ENCODE measurements around the gene CGB7. TPM values are rescaled to one million over a fixed set of nuclear protein-coding genes. Genes with fewer than 3 reads are reported as not detected.
"Not testable (repeated sequence)": the region's sequence is repeated elsewhere in the genome, so short reads cannot be mapped to it uniquely, and the experiment has no call there.

Gene CGB7
- total RNA-seq, 1 donor from 2014 or later = not detected

GRCh38 chr19:49084206-49085019 is 26.9 kb upstream of the CGB7 start:
- peaks cover 7% of the 10 kb centered on the region for H3K36me3 Mint-ChIP-seq (ENCODE audit: unreplicated experiment)
- H3K4me1 Mint-ChIP-seq (ENCODE audit: unreplicated experiment) = peaks cover 27% of the 10 kb centered on the region
- DNase-seq (ENCODE audit: extremely low spot score, unreplicated experiment) = no peak
- H3K9me3 Mint-ChIP-seq (ENCODE audit: unreplicated experiment) = no peaks in the 10 kb centered on the region
- peak overlapping the region; percentile 92 for H3K27ac Mint-ChIP-seq (ENCODE audit: unreplicated experiment)
- TF ChIP-seq, protein P1, sequence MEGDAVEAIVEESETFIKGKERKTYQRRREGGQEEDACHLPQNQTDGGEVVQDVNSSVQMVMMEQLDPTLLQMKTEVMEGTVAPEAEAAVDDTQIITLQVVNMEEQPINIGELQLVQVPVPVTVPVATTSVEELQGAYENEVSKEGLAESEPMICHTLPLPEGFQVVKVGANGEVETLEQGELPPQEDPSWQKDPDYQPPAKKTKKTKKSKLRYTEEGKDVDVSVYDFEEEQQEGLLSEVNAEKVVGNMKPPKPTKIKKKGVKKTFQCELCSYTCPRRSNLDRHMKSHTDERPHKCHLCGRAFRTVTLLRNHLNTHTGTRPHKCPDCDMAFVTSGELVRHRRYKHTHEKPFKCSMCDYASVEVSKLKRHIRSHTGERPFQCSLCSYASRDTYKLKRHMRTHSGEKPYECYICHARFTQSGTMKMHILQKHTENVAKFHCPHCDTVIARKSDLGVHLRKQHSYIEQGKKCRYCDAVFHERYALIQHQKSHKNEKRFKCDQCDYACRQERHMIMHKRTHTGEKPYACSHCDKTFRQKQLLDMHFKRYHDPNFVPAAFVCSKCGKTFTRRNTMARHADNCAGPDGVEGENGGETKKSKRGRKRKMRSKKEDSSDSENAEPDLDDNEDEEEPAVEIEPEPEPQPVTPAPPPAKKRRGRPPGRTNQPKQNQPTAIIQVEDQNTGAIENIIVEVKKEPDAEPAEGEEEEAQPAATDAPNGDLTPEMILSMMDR (IDR thresholded peaks at IDR 0.05) = no peak
- H3K27me3 Mint-ChIP-seq (ENCODE audit: unreplicated experiment) = no peaks in the 10 kb centered on the region
- H3K4me3 Mint-ChIP-seq (ENCODE audit: unreplicated experiment) = peak overlapping the region; percentile 95

GRCh38 chr19:49081273-49081672 is 23.7 kb upstream of the CGB7 start:
- Mint-ChIP-seq H3K27me3 (ENCODE audit: unreplicated experiment) (no peaks in the 10 kb centered on the region), H3K9me3 (ENCODE audit: unreplicated experiment) (no peaks in the 10 kb centered on the region), H3K27ac (ENCODE audit: unreplicated experiment) (no peak overlapping the region), H3K4me1 (ENCODE audit: unreplicated experiment) (peaks cover 11% of the 10 kb centered on the region), H3K4me3 (ENCODE audit: unreplicated experiment) (no peak overlapping the region), H3K36me3 (ENCODE audit: unreplicated experiment) (peaks cover under 1% of the 10 kb centered on the region)
- no peak for DNase-seq (ENCODE audit: extremely low spot score, unreplicated experiment)
- TF ChIP-seq, protein P1 (IDR thresholded peaks at IDR 0.05) = no peak

DNA sequence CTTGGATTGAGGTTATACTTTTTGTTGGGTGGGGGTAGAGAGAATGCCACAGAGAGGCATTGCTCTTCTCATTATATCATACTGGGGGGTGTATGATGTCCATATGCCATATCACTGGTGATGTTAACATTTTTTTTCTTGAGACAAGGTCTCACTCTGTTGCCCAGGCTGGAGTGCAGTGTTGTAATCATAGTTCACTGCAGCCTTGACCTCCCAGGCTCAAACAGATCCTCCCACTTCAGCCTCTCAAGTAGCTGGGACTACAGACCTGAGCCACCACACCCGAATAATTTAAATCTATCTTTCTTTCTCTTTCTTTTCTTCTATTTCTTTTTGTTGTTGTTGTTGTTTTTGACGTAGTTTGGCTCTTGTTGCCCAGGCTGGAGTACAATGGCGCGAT is 22.8 kb upstream of the CGB7 start:
- TF ChIP-seq, protein P1 (IDR thresholded peaks at IDR 0.05) = no peak
- Mint-ChIP-seq H3K4me1 (ENCODE audit: unreplicated experiment) (peaks cover 6% of the 10 kb centered on the region), H3K4me3 (ENCODE audit: unreplicated experiment) (no peak overlapping the region), H3K36me3 (ENCODE audit: unreplicated experiment) (no peaks in the 10 kb centered on the region), H3K27me3 (ENCODE audit: unreplicated experiment) (no peaks in the 10 kb centered on the region), H3K9me3 (ENCODE audit: unreplicated experiment) (no peaks in the 10 kb centered on the region), H3K27ac (ENCODE audit: unreplicated experiment) (no peak overlapping the region)
- no peak for DNase-seq (ENCODE audit: extremely low spot score, unreplicated experiment)

DNA sequence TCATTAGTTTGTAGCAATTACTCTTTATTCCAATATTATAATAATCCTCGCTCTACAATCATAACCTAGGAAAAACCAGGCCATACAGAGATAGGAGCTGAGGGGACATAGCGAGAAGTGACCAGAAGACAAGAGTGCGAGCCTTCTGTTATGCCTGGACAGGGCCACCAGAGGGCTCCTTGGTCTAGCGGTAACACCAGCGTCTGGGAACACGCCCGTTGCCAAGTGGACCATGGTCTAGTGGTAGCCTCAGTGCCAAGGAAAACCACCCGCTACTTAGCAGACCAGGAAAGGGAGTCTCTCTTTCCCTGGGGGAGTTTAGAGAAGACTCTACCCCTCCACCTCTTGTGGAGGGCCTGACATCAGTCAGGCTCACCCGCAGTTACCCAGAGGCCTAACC is 17.3 kb upstream of the CGB7 start:
- not testable (repeated sequence) for H3K9me3 Mint-ChIP-seq (ENCODE audit: unreplicated experiment); H3K27ac Mint-ChIP-seq (ENCODE audit: unreplicated experiment); H3K4me3 Mint-ChIP-seq (ENCODE audit: unreplicated experiment); H3K36me3 Mint-ChIP-seq (ENCODE audit: unreplicated experiment); H3K4me1 Mint-ChIP-seq (ENCODE audit: unreplicated experiment); DNase-seq (ENCODE audit: extremely low spot score, unreplicated experiment)
- peaks cover 33% of the 10 kb centered on the region for H3K27me3 Mint-ChIP-seq (ENCODE audit: unreplicated experiment)
- TF ChIP-seq, protein P1 (IDR thresholded peaks at IDR 0.05) = peak; percentile 76

DNA sequence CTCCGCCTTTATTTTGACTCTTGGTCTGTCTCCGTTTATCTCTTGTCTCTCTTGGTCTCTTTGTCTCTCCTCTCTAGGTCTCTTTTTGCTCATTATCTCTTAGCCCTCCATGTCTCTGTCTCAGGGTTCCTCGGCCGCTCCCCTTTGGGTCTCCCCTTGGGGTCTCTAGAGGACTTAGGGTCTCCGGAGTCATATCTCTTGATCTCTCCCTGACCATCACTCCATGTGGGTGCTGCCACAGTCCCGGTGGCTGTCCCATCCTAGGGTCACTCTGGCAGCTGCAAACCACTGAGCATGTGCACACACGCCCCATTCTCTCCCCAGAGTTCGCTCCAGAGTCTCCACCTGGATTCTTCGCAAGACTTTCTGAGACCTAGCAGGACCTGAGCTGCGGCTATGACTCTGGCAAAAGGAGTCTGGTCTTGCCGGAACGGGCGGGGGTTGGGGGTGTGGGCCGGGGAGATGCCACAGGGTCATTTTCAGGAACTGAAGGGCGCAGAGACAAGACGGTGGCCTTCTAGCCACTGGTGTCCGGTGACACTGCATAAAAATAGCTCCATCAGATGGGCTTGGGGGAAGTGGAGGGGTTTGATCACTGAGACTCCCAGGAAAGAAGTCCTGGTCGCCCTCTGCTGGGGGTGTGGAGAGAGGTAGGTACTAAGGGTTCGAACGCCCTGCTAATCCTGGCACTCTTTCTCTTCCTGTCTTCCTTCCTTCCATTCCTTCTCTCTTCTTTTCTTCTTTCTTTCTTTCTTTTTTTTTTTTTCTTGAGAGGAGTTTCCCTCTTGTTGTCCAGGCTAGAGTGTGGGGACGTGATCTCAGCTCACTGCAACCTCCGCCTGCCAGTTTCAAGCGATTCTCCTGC is 16.2 kb upstream of the CGB7 start:
- Mint-ChIP-seq H3K4me1 (ENCODE audit: unreplicated experiment) (peaks cover 9% of the 10 kb centered on the region), H3K36me3 (ENCODE audit: unreplicated experiment) (peaks cover 4% of the 10 kb centered on the region), H3K4me3 (ENCODE audit: unreplicated experiment) (no peak overlapping the region), H3K27me3 (ENCODE audit: unreplicated experiment) (peaks cover 41% of the 10 kb centered on the region), H3K9me3 (ENCODE audit: unreplicated experiment) (peaks cover 7% of the 10 kb centered on the region), H3K27ac (ENCODE audit: unreplicated experiment) (no peak overlapping the region)
- TF ChIP-seq, protein P1 (IDR thresholded peaks at IDR 0.05) = peak; percentile 30
- no peak for DNase-seq (ENCODE audit: extremely low spot score, unreplicated experiment)
